Embryonic facial prominence (tissue), 1 donor: ENCODE results near the gene USP21.

Experiments used
- DNase-seq: peaks from one replicate; pipeline ENCODE4 v3.0.0-alpha.2; 2016; ENCODE audit errors: extremely low spot score

USP21 gene

GRCh38 chr1:161137881-161138280 is 21.4 kb upstream of the USP21 start:
- no peak for DNase-seq

GRCh38 chr1:161138431-161138830 is 20.9 kb upstream of the USP21 start:
- no peak for DNase-seq

DNA sequence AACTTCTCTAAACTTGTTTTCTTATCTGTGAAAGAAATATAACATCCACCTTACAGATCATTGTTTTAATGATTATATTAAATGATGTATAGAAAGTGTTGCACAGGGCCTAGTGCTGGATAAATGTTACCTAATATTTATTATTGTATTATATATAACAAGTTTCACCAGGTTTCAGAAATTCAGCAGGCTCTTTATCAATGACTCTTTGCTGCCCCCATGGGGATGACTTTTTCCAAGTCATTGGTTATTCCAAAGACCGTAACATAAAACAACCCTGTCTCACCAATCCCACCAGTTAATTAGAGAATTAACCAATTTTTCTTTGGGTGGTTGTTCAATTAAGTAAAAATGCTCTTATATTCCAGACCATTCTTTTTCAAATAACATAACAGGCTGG is 19.5 kb upstream of the USP21 start:
- no peak for DNase-seq

- DNase-seq, result no peak
Observed at GRCh38 chr1:161140755-161141400, 18.4 kb upstream of the USP21 start.

GRCh38 chr1:161145832-161146231 is 13.5 kb upstream of the USP21 start:
- DNase-seq, result no peak

GRCh38 chr1:161153176-161153575 is 6.1 kb upstream of the USP21 start:
- DNase-seq, result no peak

DNA sequence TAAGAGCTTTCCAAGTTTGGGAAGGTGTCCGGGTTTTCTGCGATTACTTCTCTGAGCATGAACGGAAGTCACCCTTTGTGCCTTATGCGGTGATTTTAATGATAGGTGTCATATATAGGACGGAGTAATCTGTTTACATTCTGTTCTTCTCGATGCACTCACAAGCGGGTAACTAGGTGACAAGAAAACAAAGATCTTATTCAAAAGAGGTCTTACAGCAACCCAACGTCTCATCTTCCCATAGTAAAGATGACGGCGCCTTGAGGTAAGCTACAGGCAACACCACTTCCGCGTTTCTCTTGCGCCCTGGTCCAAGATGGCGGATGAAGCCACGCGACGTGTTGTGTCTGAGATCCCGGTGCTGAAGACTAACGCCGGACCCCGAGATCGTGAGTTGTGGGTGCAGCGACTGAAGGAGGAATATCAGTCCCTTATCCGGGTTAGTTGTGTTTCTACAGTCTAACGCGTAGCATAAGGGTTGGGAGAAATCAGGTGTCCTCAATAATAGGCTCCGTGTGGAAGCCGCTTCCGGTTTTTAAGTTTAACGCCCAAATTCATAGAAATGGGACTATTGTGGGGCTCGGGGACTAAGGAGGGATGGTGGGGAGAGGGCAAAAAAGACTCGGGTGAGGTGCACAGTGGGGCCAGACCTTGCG is 5.5 kb upstream of the USP21 start, which contains the start of gene UFC1:
UFC1 (plus strand) TSS at position 297 of the 656 bp plus-strand sequence; CDS start at position 317, 20 bp downstream.
- DNase-seq, result peak; percentile 91

- DNase-seq, result no peak
Observed at GRCh38 chr1:161157867-161158266, 1.4 kb upstream of the USP21 start.

GRCh38 chr1:161158316-161159010 is 837 bp upstream of the USP21 start:
- DNase-seq, result no peak

GRCh38 chr1:161159913-161160243 is 578 bp downstream of the USP21 start:
- no peak for DNase-seq

GRCh38 chr1:161160671-161161145 is 1.4 kb downstream of the USP21 start:
- DNase-seq, result no peak

- no peak for DNase-seq
Observed at GRCh38 chr1:161161652-161162051, 2.4 kb downstream of the USP21 start.

DNA sequence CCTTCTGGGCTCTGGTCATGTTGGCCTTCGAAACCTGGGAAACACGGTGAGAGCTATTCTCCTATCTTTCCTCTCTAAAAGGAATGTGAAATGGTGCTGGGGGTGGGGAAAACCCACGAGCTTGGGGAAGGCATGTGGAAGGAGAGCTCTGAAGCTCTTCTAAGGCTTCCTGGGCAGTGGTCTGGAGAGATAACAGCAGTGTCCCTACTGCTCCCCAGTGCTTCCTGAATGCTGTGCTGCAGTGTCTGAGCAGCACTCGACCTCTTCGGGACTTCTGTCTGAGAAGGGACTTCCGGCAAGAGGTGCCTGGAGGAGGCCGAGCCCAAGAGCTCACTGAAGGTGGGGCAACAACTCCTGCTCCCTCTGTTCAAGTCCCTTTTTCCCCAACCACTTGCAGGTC is 2.8 kb downstream of the USP21 start:
- no peak for DNase-seq

GRCh38 chr1:161162806-161163205 is 3.5 kb downstream of the USP21 start:
- DNase-seq, result no peak

DNA sequence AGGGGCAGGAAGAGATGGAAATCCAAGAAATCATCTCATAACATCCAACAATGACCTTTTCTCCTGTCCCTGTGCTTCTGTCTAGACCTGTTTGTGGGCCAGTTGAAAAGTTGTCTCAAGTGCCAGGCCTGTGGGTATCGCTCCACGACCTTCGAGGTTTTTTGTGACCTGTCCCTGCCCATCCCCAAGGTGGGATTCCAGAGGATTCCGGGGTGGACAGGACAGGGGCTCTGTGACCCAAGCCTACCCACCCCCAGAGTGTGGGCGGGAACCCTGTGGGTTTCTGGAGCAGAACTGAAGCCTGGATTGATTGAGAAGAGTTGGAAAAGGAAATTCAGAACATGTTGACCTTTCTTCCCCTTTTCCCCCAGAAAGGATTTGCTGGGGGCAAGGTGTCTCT is 4.5 kb downstream of the USP21 start:
- no peak for DNase-seq

DNA sequence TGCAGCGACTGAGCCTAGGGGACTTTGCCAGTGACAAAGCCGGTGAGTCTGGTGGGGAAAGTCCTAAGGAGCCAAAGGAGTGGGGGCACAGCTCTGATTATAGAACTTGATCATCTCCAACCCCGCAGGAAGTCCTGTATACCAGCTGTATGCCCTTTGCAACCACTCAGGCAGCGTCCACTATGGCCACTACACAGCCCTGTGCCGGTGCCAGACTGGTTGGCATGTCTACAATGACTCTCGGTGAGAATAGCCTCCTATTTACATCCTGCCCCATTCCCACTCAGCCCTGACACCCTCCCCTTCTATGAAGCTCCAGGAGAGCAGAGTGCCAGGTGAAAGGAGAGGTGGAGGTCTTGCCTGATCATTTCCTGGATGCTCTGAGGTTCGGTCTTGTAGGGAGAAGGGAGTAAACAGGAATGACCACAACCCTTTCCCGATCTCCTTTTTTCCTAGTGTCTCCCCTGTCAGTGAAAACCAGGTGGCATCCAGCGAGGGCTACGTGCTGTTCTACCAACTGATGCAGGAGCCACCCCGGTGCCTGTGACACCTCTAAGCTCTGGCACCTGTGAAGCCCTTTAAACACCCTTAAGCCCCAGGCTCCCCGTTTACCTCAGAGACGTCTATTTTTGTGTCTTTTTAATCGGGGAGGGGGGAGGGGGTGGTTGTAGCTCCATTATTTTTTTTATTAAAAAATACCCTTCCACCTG is 5.8 kb downstream of the USP21 start:
- no peak for DNase-seq

- DNase-seq, result peak; percentile 99
Observed at GRCh38 chr1:161165742-161166668, 6.7 kb downstream of the USP21 start, which contains the start of gene PPOX. TSS of gene PPOX (plus strand) at chr1:161166426. CDS start at chr1:161166848, 422 bp downstream.

- DNase-seq, result no peak
Observed at GRCh38 chr1:161166669-161167548, 7.6 kb downstream of the USP21 start.

- no peak for DNase-seq
Observed at GRCh38 chr1:161168906-161169305, 9.6 kb downstream of the USP21 start.

GRCh38 chr1:161171191-161171590 is 11.9 kb downstream of the USP21 start:
- DNase-seq, result no peak
